ENCODE measurements around the gene SRGAP1.

GRCh38 chr12:64127811-64128210 is 283.3 kb downstream of the SRGAP1 start:
- no peak for TF ChIP-seq CTCF (IDR thresholded peaks at IDR 0.05; ENCODE audit: insufficient read depth, low read length)
- TF ChIP-seq POLR2AphosphoS5 (IDR thresholded peaks at IDR 0.05; ENCODE audit: low read depth) = no peak
- TF ChIP-seq SPI1 (IDR thresholded peaks at IDR 0.05; ENCODE audit: borderline replicate concordance, low read depth) = no peak
- TF ChIP-seq, protein P1, sequence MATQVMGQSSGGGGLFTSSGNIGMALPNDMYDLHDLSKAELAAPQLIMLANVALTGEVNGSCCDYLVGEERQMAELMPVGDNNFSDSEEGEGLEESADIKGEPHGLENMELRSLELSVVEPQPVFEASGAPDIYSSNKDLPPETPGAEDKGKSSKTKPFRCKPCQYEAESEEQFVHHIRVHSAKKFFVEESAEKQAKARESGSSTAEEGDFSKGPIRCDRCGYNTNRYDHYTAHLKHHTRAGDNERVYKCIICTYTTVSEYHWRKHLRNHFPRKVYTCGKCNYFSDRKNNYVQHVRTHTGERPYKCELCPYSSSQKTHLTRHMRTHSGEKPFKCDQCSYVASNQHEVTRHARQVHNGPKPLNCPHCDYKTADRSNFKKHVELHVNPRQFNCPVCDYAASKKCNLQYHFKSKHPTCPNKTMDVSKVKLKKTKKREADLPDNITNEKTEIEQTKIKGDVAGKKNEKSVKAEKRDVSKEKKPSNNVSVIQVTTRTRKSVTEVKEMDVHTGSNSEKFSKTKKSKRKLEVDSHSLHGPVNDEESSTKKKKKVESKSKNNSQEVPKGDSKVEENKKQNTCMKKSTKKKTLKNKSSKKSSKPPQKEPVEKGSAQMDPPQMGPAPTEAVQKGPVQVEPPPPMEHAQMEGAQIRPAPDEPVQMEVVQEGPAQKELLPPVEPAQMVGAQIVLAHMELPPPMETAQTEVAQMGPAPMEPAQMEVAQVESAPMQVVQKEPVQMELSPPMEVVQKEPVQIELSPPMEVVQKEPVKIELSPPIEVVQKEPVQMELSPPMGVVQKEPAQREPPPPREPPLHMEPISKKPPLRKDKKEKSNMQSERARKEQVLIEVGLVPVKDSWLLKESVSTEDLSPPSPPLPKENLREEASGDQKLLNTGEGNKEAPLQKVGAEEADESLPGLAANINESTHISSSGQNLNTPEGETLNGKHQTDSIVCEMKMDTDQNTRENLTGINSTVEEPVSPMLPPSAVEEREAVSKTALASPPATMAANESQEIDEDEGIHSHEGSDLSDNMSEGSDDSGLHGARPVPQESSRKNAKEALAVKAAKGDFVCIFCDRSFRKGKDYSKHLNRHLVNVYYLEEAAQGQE (IDR thresholded peaks at IDR 0.05; ENCODE audit: insufficient replicate concordance, low read depth) = no peak
- no peak for TF ChIP-seq GABPA (IDR thresholded peaks at IDR 0.05; ENCODE audit: low read depth)

Data from HL-60 (cell line).